WTC11 (cell line): ENCODE measurements around the gene CREB3. TPM values are rescaled to one million over a fixed set of nuclear protein-coding genes. Genes with fewer than 3 reads are reported as not detected.

Experiments
- ATAC-seq: fragments of 200-7000 bp; cut with Tn5 transposase; 2 replicates; pipeline ENCODE4 v1.10.0; 2021; ENCODE audit warnings: mild to moderate bottlenecking, moderate library complexity
- CTCF ChIA-PET: fragments of 300-600 bp; sonication (Branson Sonifier 250); formaldehyde crosslinking; loops from one replicate; lab custom pipeline; 2021; ENCODE audit warnings: antibody characterized with exemption; lab: Charles Lee
- POLR2A ChIA-PET: fragments of 350-600 bp; sonication (Branson Sonifier 250); formaldehyde crosslinking; loops from one replicate; lab custom pipeline; 2021; ENCODE audit warnings: antibody characterized with exemption; lab: Charles Lee
- DNase-seq: peaks from one replicate; pipeline ENCODE4 v3.0.0; 2021; ENCODE audit warnings: low spot score
- H3K27ac Mint-ChIP-seq: 2 replicates; pipeline ENCODE4 v1.8.0; 2021; ENCODE audit warnings: mixed read lengths
- H3K27me3 Mint-ChIP-seq: 2 replicates; pipeline ENCODE4 v1.8.0; 2021; ENCODE audit warnings: low read depth, mild to moderate bottlenecking, moderate library complexity, mixed read lengths
- H3K36me3 Mint-ChIP-seq: 2 replicates; pipeline ENCODE4 v1.8.0; 2021; ENCODE audit warnings: mixed read lengths
- H3K4me1 Mint-ChIP-seq: 2 replicates; pipeline ENCODE4 v1.8.0; 2022; ENCODE audit warnings: mixed read lengths
- H3K4me3 Mint-ChIP-seq: 2 replicates; pipeline ENCODE4 v1.8.0; 2021; ENCODE audit warnings: mild to moderate bottlenecking, moderate library complexity, mixed read lengths
- H3K9me3 Mint-ChIP-seq: 2 replicates; pipeline ENCODE4 v1.8.0; 2021; ENCODE audit warnings: mixed read lengths
- CBFB ChIP-seq: sonication (generic); formaldehyde crosslinking; IDR thresholded peaks from 2 replicates; pipeline ENCODE4 v1.8.1; 2022; ENCODE audit warnings: mild to moderate bottlenecking, low read depth, missing genetic modification reagents
- CREB1 ChIP-seq: sonication (generic); formaldehyde crosslinking; IDR thresholded peaks from 2 replicates; pipeline ENCODE4 v1.8.0; 2023; ENCODE audit warnings: mild to moderate bottlenecking, missing genetic modification reagents
- ERG ChIP-seq: fragments of 250-450 bp; sonication (Bioruptor Pico); IDR thresholded peaks from 2 replicates; pipeline ENCODE4 v1.8.0; 2021; ENCODE audit warnings: mild to moderate bottlenecking
- ESRRA ChIP-seq: sonication (generic); formaldehyde crosslinking; IDR thresholded peaks from 2 replicates; pipeline ENCODE4 v1.8.1; 2022; ENCODE audit warnings: mild to moderate bottlenecking, missing genetic modification reagents, borderline replicate concordance
- GABPB1 ChIP-seq: sonication (generic); formaldehyde crosslinking; IDR thresholded peaks from 2 replicates; pipeline ENCODE4 v1.8.1; 2023; ENCODE audit warnings: mild to moderate bottlenecking, missing genetic modification reagents
- IRF2 ChIP-seq: sonication (generic); formaldehyde crosslinking; IDR thresholded peaks from 2 replicates; pipeline ENCODE4 v1.8.0; 2022; ENCODE audit warnings: low read depth, missing genetic modification reagents, borderline replicate concordance
- NFE2L1 ChIP-seq: sonication (generic); formaldehyde crosslinking; IDR thresholded peaks from 2 replicates; pipeline ENCODE4 v1.8.1; 2023; ENCODE audit warnings: missing genetic modification reagents
- RORB ChIP-seq: fragments of 250-450 bp; sonication (Bioruptor Pico); IDR thresholded peaks from 2 replicates; pipeline ENCODE4 v1.9.0; 2021; ENCODE audit warnings: mild to moderate bottlenecking
- SMAD4 ChIP-seq: sonication (generic); formaldehyde crosslinking; IDR thresholded peaks from 2 replicates; pipeline ENCODE4 v1.8.0; 2022; ENCODE audit warnings: mild to moderate bottlenecking, missing genetic modification reagents
- SOX15 ChIP-seq: fragments of 250-450 bp; sonication (Bioruptor Pico); IDR thresholded peaks from 2 replicates; pipeline ENCODE4 v1.9.0; 2021; ENCODE audit warnings: mild to moderate bottlenecking
- TP53 ChIP-seq: sonication (generic); formaldehyde crosslinking; IDR thresholded peaks from 2 replicates; pipeline ENCODE4 v1.8.1; 2023; ENCODE audit warnings: mild to moderate bottlenecking, missing genetic modification reagents
- ZBTB21 ChIP-seq: sonication (generic); formaldehyde crosslinking; IDR thresholded peaks from 2 replicates; pipeline ENCODE4 v1.8.1; 2023; ENCODE audit warnings: mild to moderate bottlenecking, missing genetic modification reagents, borderline replicate concordance
- ZNF219 ChIP-seq: sonication (generic); formaldehyde crosslinking; IDR thresholded peaks from 2 replicates; pipeline ENCODE4 v1.8.0; 2023; ENCODE audit warnings: missing genetic modification reagents, mild to moderate bottlenecking, borderline replicate concordance
- ZNF423 ChIP-seq: fragments of 250-450 bp; sonication (Bioruptor Pico); IDR thresholded peaks from 2 replicates; pipeline ENCODE4 v2.1.2; 2022; ENCODE audit warnings: mild to moderate bottlenecking, moderate library complexity
- ZNF512 ChIP-seq: sonication (generic); formaldehyde crosslinking; IDR thresholded peaks from 2 replicates; pipeline ENCODE4 v1.8.1; 2022; ENCODE audit warnings: missing genetic modification reagents, borderline replicate concordance
- ZSCAN18 ChIP-seq: fragments of 250-450 bp; sonication (Bioruptor Pico); IDR thresholded peaks from 2 replicates; pipeline ENCODE4 v2.1.2; 2022; ENCODE audit warnings: mild to moderate bottlenecking, moderate library complexity
- total RNA-seq: library from RNA; stranded (reverse); gene quantifications from 3 replicates; pipeline ENCODE4 v1.2.3, GENCODE V29; 2021
- TF ChIP-seq, protein P1 (sequence below): sonication (generic); formaldehyde crosslinking; IDR thresholded peaks from 2 replicates; pipeline ENCODE4 v1.8.1; 2023; ENCODE audit warnings: mild to moderate bottlenecking, missing genetic modification reagents
- TF ChIP-seq, protein P2 (sequence below): sonication (generic); formaldehyde crosslinking; IDR thresholded peaks from 2 replicates; pipeline ENCODE4 v1.8.0; 2023; ENCODE audit warnings: missing genetic modification reagents, mild to moderate bottlenecking, borderline replicate concordance
- TF ChIP-seq, protein P3 (sequence below): fragments of 200-600 bp; IDR thresholded peaks from 2 replicates; pipeline ENCODE4 v1.8.0; 2022; ENCODE audit warnings: antibody characterized with exemption
- TF ChIP-seq, protein P4 (sequence below): sonication (generic); formaldehyde crosslinking; IDR thresholded peaks from 2 replicates; pipeline ENCODE4 v1.8.1; 2022; ENCODE audit warnings: low read depth, missing genetic modification reagents, borderline replicate concordance

Gene CREB3
- total RNA-seq, 1 experiment from 2014 or later, result 21.4 TPM

DNA sequence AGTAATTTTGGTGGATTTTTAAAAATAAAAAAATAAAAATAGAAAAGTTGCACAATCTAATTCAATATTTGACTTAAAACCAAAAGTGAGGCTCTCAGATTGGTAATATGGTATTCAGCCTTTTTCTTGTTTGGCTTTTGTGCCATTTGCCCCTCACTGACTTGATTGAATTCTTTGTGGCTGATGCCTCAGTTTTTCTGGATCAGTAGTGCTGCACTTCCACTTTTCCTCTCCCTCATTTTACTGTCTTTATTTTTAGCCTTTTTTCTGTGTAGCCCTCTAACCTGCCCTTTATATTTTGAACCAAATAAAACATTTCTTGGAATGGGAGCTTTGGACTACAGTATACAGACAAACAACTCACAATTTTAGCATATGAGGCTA lies 25.4 kb downstream of the CREB3 start (continued):
- TF ChIP-seq, protein P1, sequence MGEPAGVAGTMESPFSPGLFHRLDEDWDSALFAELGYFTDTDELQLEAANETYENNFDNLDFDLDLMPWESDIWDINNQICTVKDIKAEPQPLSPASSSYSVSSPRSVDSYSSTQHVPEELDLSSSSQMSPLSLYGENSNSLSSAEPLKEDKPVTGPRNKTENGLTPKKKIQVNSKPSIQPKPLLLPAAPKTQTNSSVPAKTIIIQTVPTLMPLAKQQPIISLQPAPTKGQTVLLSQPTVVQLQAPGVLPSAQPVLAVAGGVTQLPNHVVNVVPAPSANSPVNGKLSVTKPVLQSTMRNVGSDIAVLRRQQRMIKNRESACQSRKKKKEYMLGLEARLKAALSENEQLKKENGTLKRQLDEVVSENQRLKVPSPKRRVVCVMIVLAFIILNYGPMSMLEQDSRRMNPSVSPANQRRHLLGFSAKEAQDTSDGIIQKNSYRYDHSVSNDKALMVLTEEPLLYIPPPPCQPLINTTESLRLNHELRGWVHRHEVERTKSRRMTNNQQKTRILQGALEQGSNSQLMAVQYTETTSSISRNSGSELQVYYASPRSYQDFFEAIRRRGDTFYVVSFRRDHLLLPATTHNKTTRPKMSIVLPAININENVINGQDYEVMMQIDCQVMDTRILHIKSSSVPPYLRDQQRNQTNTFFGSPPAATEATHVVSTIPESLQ (CRISPR knock-in tag), result no peak
- TF ChIP-seq ZSCAN18, result no peak
- no peak for TF ChIP-seq ZBTB21 (CRISPR knock-in tag)
- TF ChIP-seq GABPB1, result no peak
- no peak for TF ChIP-seq ESRRA (CRISPR knock-in tag)
- no peak for TF ChIP-seq ERG (CRISPR knock-in tag)
- no peak for TF ChIP-seq SMAD4 (CRISPR knock-in tag)
- TF ChIP-seq, all 79 proteins: peak for 0

- peak overlapping the region; percentile 89 for H3K4me3 Mint-ChIP-seq
- peaks cover 37% of the 10 kb centered on the region for H3K4me1 Mint-ChIP-seq
- ChIA-PET CTCF (interaction anchor here (0.5 kb wide), 1 partner anchor 9 kb away, joined by 4 read pairs; no protein-coding TSS in a partner anchor), POLR2A (interaction anchor here (0.7 to 0.8 kb wide), 2 partner anchors 71 to 1279 kb away, joined by 3 to 5 read pairs; no protein-coding TSS in a partner anchor)
- H3K36me3 Mint-ChIP-seq, result peaks cover 9% of the 10 kb centered on the region
- DNase-seq (no peak), ATAC-seq (no peak)
- H3K9me3 Mint-ChIP-seq, result no peaks in the 10 kb centered on the region
- peak overlapping the region; percentile 1 for H3K27ac Mint-ChIP-seq
- no peaks in the 10 kb centered on the region for H3K27me3 Mint-ChIP-seq
- TF ChIP-seq RORB (no peak), IRF2 (no peak), ZNF423 (CRISPR knock-in tag) (no peak), CBFB (CRISPR knock-in tag) (no peak), NFE2L1 (CRISPR knock-in tag) (no peak), GABPB1 (no peak), SOX15 (CRISPR knock-in tag) (no peak), ZSCAN18 (no peak), ZNF219 (CRISPR knock-in tag) (no peak), ZNF512 (no peak), TP53 (no peak), CREB1 (no peak)
- TF ChIP-seq, protein P2, sequence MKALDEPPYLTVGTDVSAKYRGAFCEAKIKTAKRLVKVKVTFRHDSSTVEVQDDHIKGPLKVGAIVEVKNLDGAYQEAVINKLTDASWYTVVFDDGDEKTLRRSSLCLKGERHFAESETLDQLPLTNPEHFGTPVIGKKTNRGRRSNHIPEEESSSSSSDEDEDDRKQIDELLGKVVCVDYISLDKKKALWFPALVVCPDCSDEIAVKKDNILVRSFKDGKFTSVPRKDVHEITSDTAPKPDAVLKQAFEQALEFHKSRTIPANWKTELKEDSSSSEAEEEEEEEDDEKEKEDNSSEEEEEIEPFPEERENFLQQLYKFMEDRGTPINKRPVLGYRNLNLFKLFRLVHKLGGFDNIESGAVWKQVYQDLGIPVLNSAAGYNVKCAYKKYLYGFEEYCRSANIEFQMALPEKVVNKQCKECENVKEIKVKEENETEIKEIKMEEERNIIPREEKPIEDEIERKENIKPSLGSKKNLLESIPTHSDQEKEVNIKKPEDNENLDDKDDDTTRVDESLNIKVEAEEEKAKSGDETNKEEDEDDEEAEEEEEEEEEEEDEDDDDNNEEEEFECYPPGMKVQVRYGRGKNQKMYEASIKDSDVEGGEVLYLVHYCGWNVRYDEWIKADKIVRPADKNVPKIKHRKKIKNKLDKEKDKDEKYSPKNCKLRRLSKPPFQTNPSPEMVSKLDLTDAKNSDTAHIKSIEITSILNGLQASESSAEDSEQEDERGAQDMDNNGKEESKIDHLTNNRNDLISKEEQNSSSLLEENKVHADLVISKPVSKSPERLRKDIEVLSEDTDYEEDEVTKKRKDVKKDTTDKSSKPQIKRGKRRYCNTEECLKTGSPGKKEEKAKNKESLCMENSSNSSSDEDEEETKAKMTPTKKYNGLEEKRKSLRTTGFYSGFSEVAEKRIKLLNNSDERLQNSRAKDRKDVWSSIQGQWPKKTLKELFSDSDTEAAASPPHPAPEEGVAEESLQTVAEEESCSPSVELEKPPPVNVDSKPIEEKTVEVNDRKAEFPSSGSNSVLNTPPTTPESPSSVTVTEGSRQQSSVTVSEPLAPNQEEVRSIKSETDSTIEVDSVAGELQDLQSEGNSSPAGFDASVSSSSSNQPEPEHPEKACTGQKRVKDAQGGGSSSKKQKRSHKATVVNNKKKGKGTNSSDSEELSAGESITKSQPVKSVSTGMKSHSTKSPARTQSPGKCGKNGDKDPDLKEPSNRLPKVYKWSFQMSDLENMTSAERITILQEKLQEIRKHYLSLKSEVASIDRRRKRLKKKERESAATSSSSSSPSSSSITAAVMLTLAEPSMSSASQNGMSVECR (CRISPR knock-in tag), result no peak
- TF ChIP-seq, protein P3, sequence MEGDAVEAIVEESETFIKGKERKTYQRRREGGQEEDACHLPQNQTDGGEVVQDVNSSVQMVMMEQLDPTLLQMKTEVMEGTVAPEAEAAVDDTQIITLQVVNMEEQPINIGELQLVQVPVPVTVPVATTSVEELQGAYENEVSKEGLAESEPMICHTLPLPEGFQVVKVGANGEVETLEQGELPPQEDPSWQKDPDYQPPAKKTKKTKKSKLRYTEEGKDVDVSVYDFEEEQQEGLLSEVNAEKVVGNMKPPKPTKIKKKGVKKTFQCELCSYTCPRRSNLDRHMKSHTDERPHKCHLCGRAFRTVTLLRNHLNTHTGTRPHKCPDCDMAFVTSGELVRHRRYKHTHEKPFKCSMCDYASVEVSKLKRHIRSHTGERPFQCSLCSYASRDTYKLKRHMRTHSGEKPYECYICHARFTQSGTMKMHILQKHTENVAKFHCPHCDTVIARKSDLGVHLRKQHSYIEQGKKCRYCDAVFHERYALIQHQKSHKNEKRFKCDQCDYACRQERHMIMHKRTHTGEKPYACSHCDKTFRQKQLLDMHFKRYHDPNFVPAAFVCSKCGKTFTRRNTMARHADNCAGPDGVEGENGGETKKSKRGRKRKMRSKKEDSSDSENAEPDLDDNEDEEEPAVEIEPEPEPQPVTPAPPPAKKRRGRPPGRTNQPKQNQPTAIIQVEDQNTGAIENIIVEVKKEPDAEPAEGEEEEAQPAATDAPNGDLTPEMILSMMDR, result no peak
- TF ChIP-seq, protein P4, sequence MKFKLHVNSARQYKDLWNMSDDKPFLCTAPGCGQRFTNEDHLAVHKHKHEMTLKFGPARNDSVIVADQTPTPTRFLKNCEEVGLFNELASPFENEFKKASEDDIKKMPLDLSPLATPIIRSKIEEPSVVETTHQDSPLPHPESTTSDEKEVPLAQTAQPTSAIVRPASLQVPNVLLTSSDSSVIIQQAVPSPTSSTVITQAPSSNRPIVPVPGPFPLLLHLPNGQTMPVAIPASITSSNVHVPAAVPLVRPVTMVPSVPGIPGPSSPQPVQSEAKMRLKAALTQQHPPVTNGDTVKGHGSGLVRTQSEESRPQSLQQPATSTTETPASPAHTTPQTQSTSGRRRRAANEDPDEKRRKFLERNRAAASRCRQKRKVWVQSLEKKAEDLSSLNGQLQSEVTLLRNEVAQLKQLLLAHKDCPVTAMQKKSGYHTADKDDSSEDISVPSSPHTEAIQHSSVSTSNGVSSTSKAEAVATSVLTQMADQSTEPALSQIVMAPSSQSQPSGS (CRISPR knock-in tag), result no peak
Observed at GRCh38 chr9:35758475-35759050, 26.1 kb downstream of the CREB3 start.
